Measurements from ENCODE around the gene TESK2.

DNA sequence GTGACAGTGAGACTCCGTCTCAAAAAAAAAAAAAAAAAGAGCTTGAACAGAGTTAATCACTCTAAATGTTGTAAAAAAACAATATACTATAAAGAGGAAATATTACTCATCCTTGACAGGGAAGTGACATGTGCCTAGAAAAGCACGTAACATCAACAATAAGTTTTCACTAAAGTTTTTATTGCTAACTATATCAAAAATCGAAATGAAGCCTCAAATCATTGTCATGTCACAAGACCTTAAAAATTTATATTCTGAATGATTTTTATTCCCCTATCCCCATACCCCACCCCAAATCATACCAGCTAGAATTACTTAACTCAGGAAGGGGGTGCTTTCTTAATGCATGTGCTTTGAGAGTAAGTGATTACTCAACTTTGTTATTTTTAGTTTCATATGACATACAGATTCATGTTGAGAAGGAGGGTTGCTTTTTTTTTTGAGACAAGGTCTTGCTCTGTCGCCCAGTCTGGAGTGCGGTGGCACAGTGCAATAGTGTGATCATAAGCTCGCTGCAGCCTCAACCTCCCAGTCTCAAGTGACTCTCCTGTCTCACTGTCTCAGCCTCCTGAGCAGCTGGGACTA lies 97.2 kb downstream of the TESK2 start:
- TF ChIP-seq EP300 (IDR thresholded peaks at IDR 0.05) = no peak
- TF ChIP-seq, protein P1, sequence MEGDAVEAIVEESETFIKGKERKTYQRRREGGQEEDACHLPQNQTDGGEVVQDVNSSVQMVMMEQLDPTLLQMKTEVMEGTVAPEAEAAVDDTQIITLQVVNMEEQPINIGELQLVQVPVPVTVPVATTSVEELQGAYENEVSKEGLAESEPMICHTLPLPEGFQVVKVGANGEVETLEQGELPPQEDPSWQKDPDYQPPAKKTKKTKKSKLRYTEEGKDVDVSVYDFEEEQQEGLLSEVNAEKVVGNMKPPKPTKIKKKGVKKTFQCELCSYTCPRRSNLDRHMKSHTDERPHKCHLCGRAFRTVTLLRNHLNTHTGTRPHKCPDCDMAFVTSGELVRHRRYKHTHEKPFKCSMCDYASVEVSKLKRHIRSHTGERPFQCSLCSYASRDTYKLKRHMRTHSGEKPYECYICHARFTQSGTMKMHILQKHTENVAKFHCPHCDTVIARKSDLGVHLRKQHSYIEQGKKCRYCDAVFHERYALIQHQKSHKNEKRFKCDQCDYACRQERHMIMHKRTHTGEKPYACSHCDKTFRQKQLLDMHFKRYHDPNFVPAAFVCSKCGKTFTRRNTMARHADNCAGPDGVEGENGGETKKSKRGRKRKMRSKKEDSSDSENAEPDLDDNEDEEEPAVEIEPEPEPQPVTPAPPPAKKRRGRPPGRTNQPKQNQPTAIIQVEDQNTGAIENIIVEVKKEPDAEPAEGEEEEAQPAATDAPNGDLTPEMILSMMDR (IDR thresholded peaks at IDR 0.05) = no peak
- peak in 1 of 2 donors; percentile 11 for TF ChIP-seq POLR2AphosphoS5 (IDR thresholded peaks at IDR 0.05)
